Frontal cortex (tissue), 4 donors: ENCODE data around the gene CDC42BPB. TPM values are rescaled to one million over a fixed set of nuclear protein-coding genes. Genes with fewer than 3 reads are reported as not detected.

Experiments used
- DNase-seq, 2 donors: peaks; one replicate each; pipeline ENCODE4 v3.0.0; 2012; ENCODE audit warnings: low spot score in 2 of 2
- FAIRE-seq: peaks from 2 replicates; lab custom pipeline; 2012; peaks lifted over from hg19 to GRCh38; lab: Jason Lieb, UNC
- total RNA-seq: library from RNA; depleted of rRNA; stranded (reverse); fragments of >200 nt; gene quantifications from one replicate; pipeline ENCODE4 v1.2.3, GENCODE V29; 2014
- donor health status: control.
- donor health status: control.
- donor health status: control.

CDC42BPB gene
- total RNA-seq, 1 donor from 2014 or later = 64.0 TPM

GRCh38 chr14:102909462-102909861 lies 147.9 kb downstream of the CDC42BPB start:
- FAIRE-seq (no peak), DNase-seq (peak in 1 of 2 donors; percentile 22)

GRCh38 chr14:102908766-102909455 lies 148.4 kb downstream of the CDC42BPB start:
- no peak for FAIRE-seq
- DNase-seq = peak in 1 of 2 donors; percentile 24

GRCh38 chr14:102907980-102908730 lies 149.2 kb downstream of the CDC42BPB start:
- DNase-seq (no peak), FAIRE-seq (no peak)

GRCh38 chr14:102907303-102907844 lies 150.0 kb downstream of the CDC42BPB start:
- FAIRE-seq (no peak), DNase-seq (peak in 1 of 2 donors; percentile 17)

- FAIRE-seq = no peak
- peak in 1 of 2 donors; percentile 28 for DNase-seq
Measured at GRCh38 chr14:102906616-102907302, 150.6 kb downstream of the CDC42BPB start.

GRCh38 chr14:102905116-102906108 lies 151.9 kb downstream of the CDC42BPB start:
- DNase-seq (peak; percentile 9 to 20), FAIRE-seq (no peak)

- no peak for DNase-seq
- no peak for FAIRE-seq
Measured at GRCh38 chr14:102903889-102904512, 153.3 kb downstream of the CDC42BPB start.

DNA sequence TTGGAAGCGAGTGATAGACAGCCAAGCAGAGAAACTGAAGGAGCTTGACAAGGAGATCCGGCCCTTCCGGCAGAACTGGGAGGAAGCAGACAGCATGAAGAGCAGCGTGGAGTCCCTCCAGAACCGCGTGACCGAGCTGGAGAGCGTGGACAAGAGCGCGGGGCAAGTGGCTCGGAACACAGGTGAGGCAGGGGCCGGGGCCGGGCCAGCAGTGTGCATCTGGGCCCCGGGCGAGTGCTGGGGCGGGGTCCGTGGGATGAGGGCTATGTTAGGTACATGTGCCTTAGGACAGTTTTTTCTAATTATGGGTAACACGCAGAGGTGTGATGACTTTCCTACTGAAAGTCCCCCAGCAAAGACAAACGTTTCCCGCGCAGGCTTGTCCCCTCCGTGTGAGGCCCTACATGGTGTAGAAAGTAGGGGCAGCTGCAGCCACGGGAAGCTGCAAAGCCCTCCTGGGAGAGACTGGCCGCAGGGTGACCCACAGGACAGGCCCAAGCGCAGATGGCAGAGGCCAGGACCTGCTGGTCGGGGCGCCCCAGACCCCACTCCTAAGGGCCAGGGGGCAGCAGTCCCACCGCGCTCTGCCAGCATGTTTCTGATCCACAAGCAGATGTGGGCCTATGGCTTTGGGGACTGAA lies 154.0 kb downstream of the CDC42BPB start:
- FAIRE-seq (no peak), DNase-seq (no peak)

GRCh38 chr14:102902523-102903247 lies 154.7 kb downstream of the CDC42BPB start:
- DNase-seq (no peak), FAIRE-seq (no peak)

GRCh38 chr14:102902086-102902485 lies 155.3 kb downstream of the CDC42BPB start:
- FAIRE-seq (no peak), DNase-seq (no peak)

GRCh38 chr14:102901633-102902032 lies 155.7 kb downstream of the CDC42BPB start:
- DNase-seq = no peak
- FAIRE-seq = no peak

DNA sequence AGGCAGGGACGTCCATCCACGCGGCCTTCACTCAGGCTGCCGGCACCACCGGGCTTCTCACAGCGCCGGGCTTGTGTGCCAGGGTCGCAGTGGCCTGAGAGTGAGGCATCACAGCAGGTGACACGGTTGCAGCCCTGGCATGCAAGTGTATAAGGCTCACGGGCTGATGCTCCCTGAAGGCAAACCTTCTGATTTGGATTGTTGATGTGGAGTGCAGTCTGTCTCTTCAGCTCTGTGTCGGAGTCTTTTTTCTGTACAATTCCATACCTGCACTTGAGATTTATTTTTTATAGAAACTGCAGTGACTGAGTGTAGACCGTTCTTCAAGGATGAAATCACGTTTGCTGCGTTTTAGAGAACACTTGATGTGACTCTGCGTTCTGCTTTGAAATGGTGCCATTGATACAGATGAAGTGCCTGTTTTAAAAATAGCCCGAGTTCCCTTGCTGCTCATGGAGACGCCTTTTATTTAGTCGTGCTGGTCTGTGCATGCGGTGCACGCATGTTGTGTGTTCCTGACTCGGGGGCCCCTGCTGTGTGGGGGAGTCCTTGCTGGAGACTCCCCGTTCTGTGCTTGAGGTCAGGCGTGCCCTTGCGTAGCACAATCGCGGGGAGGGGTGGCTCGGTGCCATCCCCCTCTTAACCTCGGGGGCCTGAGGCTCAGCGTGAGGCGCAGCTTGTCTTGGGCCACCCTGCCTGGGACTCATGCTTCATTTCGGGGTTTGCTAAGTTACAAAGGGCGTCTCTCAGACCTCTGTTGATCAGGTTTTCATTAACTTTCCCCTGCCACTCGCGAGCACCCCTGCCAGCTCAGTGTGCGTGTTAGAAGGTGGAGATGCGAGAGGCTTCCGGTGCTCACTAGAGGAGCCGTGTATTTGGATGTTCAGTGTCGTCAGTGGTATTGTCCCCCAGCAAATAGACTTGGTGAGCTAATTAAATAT lies 156.4 kb downstream of the CDC42BPB start:
- no peak for DNase-seq
- no peak for FAIRE-seq

GRCh38 chr14:102899516-102899900 lies 157.8 kb downstream of the CDC42BPB start:
- no peak for DNase-seq
- no peak for FAIRE-seq

DNA sequence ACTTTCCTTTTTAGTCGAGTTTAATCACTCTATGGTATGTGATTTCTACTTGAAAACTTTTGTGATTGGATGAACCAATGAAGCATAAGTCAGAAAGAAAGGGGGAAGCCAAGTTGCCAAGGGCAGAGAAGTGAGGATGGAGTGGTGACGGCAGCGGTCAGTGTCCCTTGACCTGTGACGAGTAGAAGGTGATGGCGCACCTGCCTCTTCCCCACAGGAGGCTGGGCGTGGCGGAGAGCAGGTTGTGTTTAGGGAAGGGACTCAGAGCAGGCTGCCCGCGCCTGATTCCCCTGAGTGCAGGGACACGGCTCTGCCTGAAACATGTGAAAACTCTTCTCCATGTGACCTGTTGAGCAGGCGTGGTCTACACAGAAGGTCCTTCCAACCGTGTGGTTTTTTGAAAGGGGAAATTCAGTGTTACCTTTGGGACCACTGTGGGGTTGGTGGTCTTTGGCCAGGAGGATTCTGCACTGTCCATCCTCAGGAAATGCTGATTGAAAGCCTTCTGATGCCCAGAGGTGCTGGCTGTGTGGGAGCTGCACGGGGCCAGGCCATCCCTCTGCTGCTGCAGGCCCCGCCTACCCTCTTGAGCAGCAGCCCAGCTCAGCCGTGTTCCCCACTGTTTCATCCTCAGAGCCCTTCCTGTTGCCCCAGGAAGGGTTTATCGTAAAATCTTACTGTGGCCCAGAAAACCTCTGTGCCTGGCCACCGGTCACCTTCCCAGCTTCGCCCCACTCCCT lies 158.4 kb downstream of the CDC42BPB start:
- no peak for DNase-seq
- FAIRE-seq = no peak

GRCh38 chr14:102898298-102898697 lies 159.1 kb downstream of the CDC42BPB start:
- FAIRE-seq (no peak), DNase-seq (no peak)
